Activated naive CD4-positive, alpha-beta T cell treated with anti-CD3 and anti-CD28 coated beads, Interleukin-2, amount 50 U/mL, for 24 hours (primary cell): ENCODE data around the gene PHF1.
"Not testable (repeated sequence)": the region's sequence is repeated elsewhere in the genome, so short reads cannot be mapped to it uniquely, and the experiment has no call there.

Experiments
- H3K27ac Mint-ChIP-seq: one replicate; pipeline ENCODE4 v1.8.0; 2021; ENCODE audit warnings: mild to moderate bottlenecking, mixed read lengths
- H3K27me3 Mint-ChIP-seq: one replicate; pipeline ENCODE4 v1.8.0; 2021; ENCODE audit warnings: mixed read lengths
- H3K36me3 Mint-ChIP-seq: one replicate; pipeline ENCODE4 v1.8.0; 2021; ENCODE audit warnings: mixed read lengths
- H3K4me1 Mint-ChIP-seq: one replicate; pipeline ENCODE4 v1.8.0; 2021; ENCODE audit warnings: mixed read lengths
- H3K4me3 Mint-ChIP-seq: one replicate; pipeline ENCODE4 v1.8.0; 2021; ENCODE audit warnings: mild to moderate bottlenecking, mixed read lengths
- H3K9me3 Mint-ChIP-seq: one replicate; pipeline ENCODE4 v1.8.0; 2021; ENCODE audit warnings: mixed read lengths

Gene PHF1

DNA sequence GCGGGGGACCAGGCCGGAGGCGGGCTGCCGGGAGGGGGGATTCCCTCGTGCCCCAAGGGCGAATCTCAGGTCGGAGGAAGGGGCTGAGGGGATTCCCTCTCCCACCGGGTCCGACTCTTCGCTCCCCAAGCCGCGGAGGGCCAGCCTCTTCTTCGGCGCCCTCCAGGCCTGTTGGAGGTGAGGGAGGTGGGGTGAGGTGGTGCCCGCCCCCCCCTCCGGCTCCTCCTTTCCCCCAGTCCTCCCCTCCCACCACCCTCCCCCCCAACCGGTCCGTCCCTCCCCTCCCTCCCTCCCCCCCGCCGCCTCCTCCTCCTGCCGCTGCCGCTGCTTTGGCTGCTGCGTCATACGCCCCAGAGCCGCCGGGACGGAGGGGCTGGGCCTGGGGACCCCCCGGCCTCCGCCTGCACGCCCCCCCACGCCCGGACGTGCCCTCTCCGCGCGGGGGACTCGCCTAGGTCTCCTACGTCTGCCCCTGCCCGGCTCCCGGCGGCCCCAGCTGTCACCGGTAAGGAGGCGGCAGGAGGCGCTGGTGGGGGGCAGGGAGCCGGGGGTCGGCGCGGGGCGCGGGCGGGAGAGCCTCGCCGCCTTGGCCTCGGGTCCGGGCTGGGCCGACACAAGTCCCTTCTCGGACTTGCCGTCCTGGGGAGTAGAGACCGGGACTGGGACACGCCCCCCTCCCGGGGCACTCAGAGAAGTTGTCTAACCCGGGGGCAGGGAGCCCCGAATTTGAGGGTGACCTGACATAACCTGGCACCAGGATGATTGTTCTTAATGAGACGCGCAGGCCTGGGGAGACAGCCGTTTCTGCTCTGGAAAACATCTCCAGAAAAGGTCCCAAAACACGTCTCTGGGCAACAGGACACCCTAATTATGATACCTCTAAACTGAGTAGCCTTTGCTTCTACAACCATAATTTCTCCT, at the start of gene PHF1:
Gene PHF1 (plus strand): TSS at position 304 of the 921 bp plus-strand sequence. CDS start 1,250 bp downstream, outside the sequence.
- Mint-ChIP-seq H3K36me3 (peaks cover 7% of the 10 kb centered on the region), H3K27me3 (no peaks in the 10 kb centered on the region), H3K27ac (peak within 1 kb of the TSS; percentile 82), H3K4me3 (peak within 1 kb of the TSS; percentile 92), H3K9me3 (no peaks in the 10 kb centered on the region), H3K4me1 (peaks cover 55% of the 10 kb centered on the region)

DNA sequence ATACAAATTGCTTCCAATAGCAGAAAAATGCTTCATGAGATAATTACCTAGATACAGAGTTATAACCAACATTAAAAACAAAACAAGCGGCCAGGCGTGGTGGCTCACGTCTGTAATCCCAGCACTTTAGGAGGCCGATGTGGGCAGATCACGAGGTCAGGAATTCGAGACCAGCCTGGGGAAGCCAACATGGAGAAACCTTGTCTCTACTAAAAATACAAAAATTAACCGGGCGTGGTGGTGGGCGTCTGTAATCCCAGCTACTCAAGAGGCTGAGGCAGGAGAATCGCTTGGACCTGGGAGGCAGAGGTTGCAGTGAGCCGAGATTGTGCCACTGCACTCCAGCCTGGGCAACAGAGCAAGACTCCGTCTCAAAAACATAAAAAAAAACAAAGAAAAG, 47.3 kb upstream of the PHF1 start:
- H3K36me3 Mint-ChIP-seq, H3K4me1 Mint-ChIP-seq, H3K9me3 Mint-ChIP-seq, H3K27ac Mint-ChIP-seq, H3K27me3 Mint-ChIP-seq, H3K4me3 Mint-ChIP-seq: not testable (repeated sequence)

DNA sequence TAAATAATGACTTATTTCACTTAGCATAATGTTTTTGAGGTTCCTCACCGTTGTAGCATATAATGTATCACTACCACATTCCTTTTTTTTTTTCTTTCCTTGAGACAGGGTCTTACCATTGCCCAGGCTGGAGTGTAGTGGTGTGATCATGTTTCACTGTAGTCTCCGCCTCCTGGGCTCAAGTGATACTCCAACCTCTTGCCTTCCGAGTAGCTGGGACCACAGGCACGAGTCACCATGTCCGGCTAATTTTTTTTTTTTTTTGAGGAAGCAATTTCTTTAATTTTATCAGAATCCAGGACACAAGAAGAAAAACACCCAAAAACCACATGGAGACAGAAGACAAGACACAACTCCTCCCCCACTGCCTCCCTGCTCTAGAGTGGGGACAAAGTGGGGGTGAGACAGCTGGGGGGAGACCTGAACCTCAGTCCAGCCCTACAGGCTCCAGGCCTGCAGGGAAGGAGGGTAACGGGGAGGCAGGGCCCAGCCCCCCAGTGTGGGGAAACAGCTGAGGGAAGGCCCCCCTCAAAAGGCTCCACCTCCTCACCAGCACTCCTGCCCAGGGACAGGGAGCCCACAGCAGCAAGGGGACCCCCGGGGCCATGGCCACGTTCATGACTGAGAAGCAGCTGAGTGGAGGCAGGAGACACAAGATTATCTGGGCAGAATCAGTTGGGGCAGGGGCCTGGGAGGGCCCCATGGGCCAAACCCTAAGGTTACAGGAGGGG, 46.2 kb upstream of the PHF1 start:
- not testable (repeated sequence) for H3K27ac Mint-ChIP-seq, H3K27me3 Mint-ChIP-seq, H3K4me1 Mint-ChIP-seq, H3K36me3 Mint-ChIP-seq, H3K4me3 Mint-ChIP-seq, H3K9me3 Mint-ChIP-seq

DNA sequence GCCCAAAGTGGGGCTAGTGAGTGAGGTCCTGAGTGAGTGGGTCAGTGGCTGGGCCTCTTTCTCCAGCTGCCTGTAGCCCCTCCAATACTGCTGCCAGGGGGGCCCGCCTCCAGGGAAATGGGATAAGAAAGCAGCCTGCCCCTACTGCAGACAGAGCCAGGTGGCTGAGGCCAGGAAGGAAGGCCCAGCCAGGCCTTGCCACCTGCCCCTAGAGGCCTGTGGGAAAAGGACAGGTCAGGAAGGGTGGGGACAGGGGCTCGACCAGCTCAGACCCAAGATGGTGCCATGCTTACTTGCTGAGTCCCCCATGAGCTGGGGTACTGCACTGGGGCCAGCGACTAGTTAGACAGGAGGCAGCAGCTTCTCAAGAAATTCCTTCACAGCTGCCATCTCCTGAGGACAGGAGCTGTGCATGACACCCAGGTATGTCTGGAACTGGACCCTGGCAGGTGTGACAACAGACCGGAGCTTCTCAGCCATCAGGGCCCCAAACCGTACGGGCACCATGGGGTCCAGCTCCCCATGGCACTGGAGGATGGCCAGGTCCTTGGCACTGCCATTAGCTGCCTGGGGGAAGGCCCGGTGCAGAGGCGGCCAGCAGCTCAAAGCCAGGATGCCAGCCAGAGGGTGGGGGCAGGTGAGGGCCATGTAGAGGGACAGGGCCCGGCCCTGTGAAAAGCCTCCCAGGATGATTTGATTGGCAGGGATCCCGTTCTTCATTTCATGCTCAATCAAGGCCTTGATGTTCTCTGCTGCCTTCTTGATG, 45.4 kb upstream of the PHF1 start:
- H3K36me3 Mint-ChIP-seq, H3K27me3 Mint-ChIP-seq, H3K9me3 Mint-ChIP-seq, H3K4me3 Mint-ChIP-seq, H3K4me1 Mint-ChIP-seq, H3K27ac Mint-ChIP-seq: not testable (repeated sequence)

- no peak overlapping the region for H3K27ac Mint-ChIP-seq
- H3K27me3 Mint-ChIP-seq, result no peaks in the 10 kb centered on the region
- H3K4me3 Mint-ChIP-seq, result no peak overlapping the region
Measured at GRCh38 chr6:33367009-33367714, 43.7 kb upstream of the PHF1 start.

GRCh38 chr6:33367715-33368025, 43.1 kb upstream of the PHF1 start:
- H3K4me1 Mint-ChIP-seq, H3K9me3 Mint-ChIP-seq, H3K36me3 Mint-ChIP-seq, H3K4me3 Mint-ChIP-seq, H3K27ac Mint-ChIP-seq, H3K27me3 Mint-ChIP-seq: not testable (repeated sequence)

More at GRCh38 chr6:33367009-33367714, 43.7 kb upstream of the PHF1 start:
- no peaks in the 10 kb centered on the region for H3K4me1 Mint-ChIP-seq
- no peaks in the 10 kb centered on the region for H3K36me3 Mint-ChIP-seq
- H3K9me3 Mint-ChIP-seq, result no peaks in the 10 kb centered on the region

GRCh38 chr6:33371901-33372300, 38.9 kb upstream of the PHF1 start:
- not testable (repeated sequence) for H3K36me3 Mint-ChIP-seq, H3K4me1 Mint-ChIP-seq, H3K27ac Mint-ChIP-seq, H3K4me3 Mint-ChIP-seq, H3K27me3 Mint-ChIP-seq, H3K9me3 Mint-ChIP-seq

- H3K4me1 Mint-ChIP-seq, result peaks cover 5% of the 10 kb centered on the region
- no peak overlapping the region for H3K27ac Mint-ChIP-seq
- H3K36me3 Mint-ChIP-seq, result no peaks in the 10 kb centered on the region
- no peak overlapping the region for H3K4me3 Mint-ChIP-seq
- no peaks in the 10 kb centered on the region for H3K27me3 Mint-ChIP-seq
- no peaks in the 10 kb centered on the region for H3K9me3 Mint-ChIP-seq
Measured at GRCh38 chr6:33372526-33373123, 38.2 kb upstream of the PHF1 start.

DNA sequence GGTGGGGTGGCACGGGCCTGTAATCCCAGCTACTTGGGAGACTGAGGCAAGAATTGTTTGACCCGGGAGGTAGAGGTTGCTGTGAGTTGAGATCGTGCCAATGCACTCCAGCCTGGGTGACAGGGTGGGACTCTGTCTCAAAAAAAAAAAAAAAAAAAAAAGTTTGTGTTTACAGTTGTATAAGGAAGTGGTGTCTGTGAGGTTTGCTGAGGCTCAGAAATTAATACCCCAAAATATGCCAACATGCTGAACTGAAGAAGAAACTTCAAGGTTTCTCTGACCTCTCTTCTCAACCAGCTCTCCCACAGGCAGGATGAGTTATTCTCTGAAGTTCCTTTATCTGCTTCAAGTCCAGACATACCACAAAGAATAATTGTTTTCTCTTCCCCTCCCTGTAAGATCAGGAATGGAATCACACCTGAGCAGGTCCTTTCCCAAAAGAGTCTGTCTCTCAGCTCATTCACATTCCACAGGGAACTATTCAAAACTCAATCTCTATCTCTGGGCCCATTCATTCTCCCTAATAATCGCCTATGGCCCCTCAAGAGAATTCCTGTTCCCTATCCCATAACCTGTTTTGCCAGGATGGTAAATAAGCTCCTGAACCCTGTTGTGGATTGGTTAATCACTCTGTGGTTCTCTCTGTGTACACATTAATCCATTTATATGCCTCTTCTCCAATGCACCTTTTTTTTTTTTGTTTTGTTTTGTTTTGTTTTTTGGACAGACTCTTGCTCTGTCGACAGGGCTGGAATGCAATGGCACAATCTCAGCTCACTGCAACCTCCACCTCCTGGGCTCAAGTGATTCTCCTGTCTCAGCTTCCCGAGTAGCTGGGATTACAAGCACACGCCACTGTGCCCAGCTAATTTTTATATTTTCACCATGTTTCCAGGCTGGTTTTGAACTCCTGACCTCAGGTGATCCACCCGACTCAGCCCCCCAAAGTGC, 36.6 kb upstream of the PHF1 start:
- H3K27me3 Mint-ChIP-seq, result no peaks in the 10 kb centered on the region
- no peak overlapping the region for H3K27ac Mint-ChIP-seq
- no peaks in the 10 kb centered on the region for H3K36me3 Mint-ChIP-seq

GRCh38 chr6:33375143-33375671, 35.6 kb upstream of the PHF1 start:
- no peak overlapping the region for H3K27ac Mint-ChIP-seq
- H3K27me3 Mint-ChIP-seq, result no peaks in the 10 kb centered on the region
- H3K9me3 Mint-ChIP-seq, result no peaks in the 10 kb centered on the region
- H3K36me3 Mint-ChIP-seq, result no peaks in the 10 kb centered on the region
- peaks cover 5% of the 10 kb centered on the region for H3K4me1 Mint-ChIP-seq
- H3K4me3 Mint-ChIP-seq, result no peak overlapping the region

More for the DNA sequence above, 36.6 kb upstream of the PHF1 start:
- Mint-ChIP-seq H3K4me3 (no peak overlapping the region), H3K9me3 (no peaks in the 10 kb centered on the region), H3K4me1 (peaks cover 5% of the 10 kb centered on the region)

GRCh38 chr6:33377171-33377570, 33.6 kb upstream of the PHF1 start:
- Mint-ChIP-seq H3K27ac (no peak overlapping the region), H3K9me3 (no peaks in the 10 kb centered on the region), H3K36me3 (no peaks in the 10 kb centered on the region), H3K27me3 (no peaks in the 10 kb centered on the region), H3K4me3 (no peak overlapping the region), H3K4me1 (peaks cover 5% of the 10 kb centered on the region)

DNA sequence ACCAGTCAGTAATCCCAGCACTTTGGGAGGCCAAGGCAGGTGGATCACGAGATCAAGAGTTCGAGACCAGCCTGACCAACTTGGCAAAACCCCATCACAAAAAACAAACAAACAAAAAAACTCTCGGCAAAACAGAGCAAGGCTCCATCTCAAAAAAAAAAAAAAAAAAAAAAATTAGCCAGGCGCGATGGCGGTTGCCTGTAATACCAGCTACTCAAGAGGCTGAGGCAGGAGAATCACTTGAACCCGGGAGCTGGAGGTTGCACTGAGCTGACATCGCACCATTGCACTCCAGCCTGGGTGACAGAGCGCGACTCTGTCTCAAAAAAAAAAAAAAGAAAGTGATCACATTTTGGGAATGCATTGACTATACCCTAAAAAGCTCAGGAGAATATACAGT, 31.6 kb upstream of the PHF1 start:
- H3K27me3 Mint-ChIP-seq, H3K4me1 Mint-ChIP-seq, H3K4me3 Mint-ChIP-seq, H3K9me3 Mint-ChIP-seq, H3K36me3 Mint-ChIP-seq, H3K27ac Mint-ChIP-seq: not testable (repeated sequence)

DNA sequence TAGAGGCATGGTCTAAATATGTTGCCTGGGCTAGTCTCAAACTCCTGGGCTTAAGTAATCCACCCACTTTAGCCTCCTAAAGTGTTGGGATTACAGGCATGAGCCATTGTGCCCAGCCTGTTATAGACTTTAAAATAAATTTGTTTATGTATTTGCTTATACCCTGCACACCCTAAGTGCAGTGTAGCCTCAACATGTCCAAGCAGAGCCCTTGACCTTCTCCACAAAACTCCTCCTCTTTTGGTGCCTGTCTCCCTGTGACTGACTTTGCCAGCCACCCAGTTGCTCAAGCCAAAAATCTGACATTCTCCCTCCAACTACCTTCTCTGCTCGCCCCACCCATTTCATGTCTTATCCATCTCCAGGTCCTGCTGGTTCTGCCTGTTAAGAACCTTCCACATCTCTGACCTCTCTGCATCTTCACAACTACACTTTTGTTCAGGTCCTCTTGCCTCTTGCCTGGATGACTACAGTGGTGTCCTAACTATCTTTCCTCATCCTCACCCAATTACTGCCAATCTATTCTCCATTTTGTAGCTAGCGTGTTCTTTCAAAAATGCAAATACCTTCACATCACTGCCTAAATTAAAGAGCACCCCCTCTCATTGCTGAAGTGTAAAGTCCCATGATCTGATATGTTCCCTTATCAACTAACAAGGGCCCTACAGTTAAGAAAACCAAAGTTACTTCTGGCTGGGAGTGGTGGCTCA, 30.4 kb upstream of the PHF1 start:
- H3K27ac Mint-ChIP-seq, result no peak overlapping the region
- H3K27me3 Mint-ChIP-seq, result no peaks in the 10 kb centered on the region
- H3K36me3 Mint-ChIP-seq, result no peaks in the 10 kb centered on the region
- no peaks in the 10 kb centered on the region for H3K4me1 Mint-ChIP-seq
- no peak overlapping the region for H3K4me3 Mint-ChIP-seq
- H3K9me3 Mint-ChIP-seq, result no peaks in the 10 kb centered on the region
